HepG2 (cell line): ENCODE data around the gene ACOT8. TPM values are rescaled to one million over a fixed set of nuclear protein-coding genes. Genes with fewer than 3 reads are reported as not detected.

Experiments used
- HNF4A ChIP-seq: sonication (generic); formaldehyde crosslinking; IDR thresholded peaks from 2 replicates; pipeline ENCODE4 v1.4.0; 2020; ENCODE audit warnings: missing genetic modification reagents
- HOXA5 ChIP-seq: sonication (generic); formaldehyde crosslinking; IDR thresholded peaks from 2 replicates; pipeline ENCODE4 v1.4.0; 2020; ENCODE audit warnings: missing genetic modification reagents
- ISL2 ChIP-seq: sonication (generic); formaldehyde crosslinking; IDR thresholded peaks from 2 replicates; pipeline ENCODE4 v1.5.0; 2020; ENCODE audit warnings: missing genetic modification reagents
- JUN ChIP-seq: sonication (generic); formaldehyde crosslinking; IDR thresholded peaks from 2 replicates; pipeline ENCODE4 v1.4.0; 2020; ENCODE audit warnings: mild to moderate bottlenecking, missing genetic modification reagents
- LCORL ChIP-seq, 2 experiments: fragments of 450-650 bp in 1 of 2; sonication (generic) in 1 of 2; formaldehyde crosslinking in 1 of 2; IDR thresholded peaks; 2 replicates each; pipeline versions ENCODE4 v1.5.0 to v1.6.1; 2017 to 2020; ENCODE audit warnings: antibody characterized with exemption in 1 of 2, missing genetic modification reagents in 1 of 2
- LRRFIP1 ChIP-seq: sonication (generic); formaldehyde crosslinking; conservative IDR thresholded peaks from 2 replicates; pipeline ENCODE4 v1.4.0; 2020; ENCODE audit warnings: missing genetic modification reagents
- MBD4 ChIP-seq: IDR thresholded peaks from 2 replicates; pipeline ENCODE4 v1.6.1; 2012; ENCODE audit warnings: low read length, inconsistent platforms, borderline replicate concordance
- MED13 ChIP-seq: sonication (generic); formaldehyde crosslinking; IDR thresholded peaks from 2 replicates; pipeline ENCODE4 v1.5.0; 2020; ENCODE audit warnings: missing genetic modification reagents
- NONO ChIP-seq, 2 experiments: fragments of 450-650 bp in 1 of 2; sonication (generic) in 1 of 2; formaldehyde crosslinking in 1 of 2; IDR thresholded peaks in 1 of 2; conservative IDR thresholded peaks in 1 of 2; 2 replicates each; pipeline versions ENCODE4 v1.6.1 to v1.8.0; 2017 to 2022; ENCODE audit warnings: mild to moderate bottlenecking in 1 of 2, missing genetic modification reagents in 1 of 2, moderate library complexity in 1 of 2
- NR2F1 ChIP-seq, 2 experiments: fragments of 450-650 bp in 1 of 2; formaldehyde crosslinking in 1 of 2; IDR thresholded peaks; 2 replicates each; pipeline versions ENCODE4 v1.5.0 to v1.6.1; 2016 to 2020; ENCODE audit warnings: mild to moderate bottlenecking in 1 of 2, missing compliant biosample characterization in 1 of 2, missing genetic modification reagents in 1 of 2, moderate library complexity in 1 of 2
- POLR2A ChIP-seq, 2 experiments: IDR thresholded peaks; 2 replicates each; pipeline ENCODE4 v1.6.1; 2011; ENCODE audit warnings: low read depth in 2 of 2, low read length in 2 of 2, mild to moderate bottlenecking in 1 of 2, moderate library complexity in 1 of 2; ENCODE audit not compliant: insufficient read depth in 1 of 2
- PPARG ChIP-seq: conservative IDR thresholded peaks from 2 replicates; pipeline ENCODE4 v1.6.1; 2016; ENCODE audit warnings: missing biosample characterization, missing genetic modification reagents
- RAD21 ChIP-seq: fragments of 450-650 bp; formaldehyde crosslinking; IDR thresholded peaks from 2 replicates; pipeline ENCODE4 v1.5.0; 2020; ENCODE audit warnings: mild to moderate bottlenecking
- RAD51 ChIP-seq: fragments of 450-650 bp; IDR thresholded peaks from 2 replicates; pipeline ENCODE4 v1.6.1; 2016; ENCODE audit warnings: borderline replicate concordance
- RBAK ChIP-seq: sonication (generic); formaldehyde crosslinking; IDR thresholded peaks from 2 replicates; pipeline ENCODE4 v1.5.1; 2020; ENCODE audit warnings: mild to moderate bottlenecking, missing genetic modification reagents
- U2AF1 ChIP-seq: fragments of 200-400 bp; formaldehyde crosslinking; optimal IDR thresholded peaks from 2 replicates; pipeline ENCODE3; 2017; ENCODE audit warnings: mild to moderate bottlenecking, low read depth, low read length
- ZHX1 ChIP-seq: sonication (generic); formaldehyde crosslinking; IDR thresholded peaks from 2 replicates; pipeline ENCODE4 v1.8.1; 2022; ENCODE audit warnings: low read depth, mild to moderate bottlenecking, missing genetic modification reagents
- ZNF543 ChIP-seq: sonication (generic); formaldehyde crosslinking; IDR thresholded peaks from 2 replicates; pipeline ENCODE4 v1.4.0; 2020; ENCODE audit warnings: mild to moderate bottlenecking, missing genetic modification reagents
- ZNF549 ChIP-seq: sonication (generic); formaldehyde crosslinking; IDR thresholded peaks from 2 replicates; pipeline ENCODE4 v1.5.0; 2020; ENCODE audit warnings: missing genetic modification reagents
- ZNF552 ChIP-seq: sonication (generic); formaldehyde crosslinking; IDR thresholded peaks from 2 replicates; pipeline ENCODE4 v1.9.0; 2022; ENCODE audit warnings: missing genetic modification reagents, mild to moderate bottlenecking, borderline replicate concordance
- ZNF747 ChIP-seq: sonication (generic); formaldehyde crosslinking; IDR thresholded peaks from 2 replicates; pipeline ENCODE4 v1.8.1; 2023; ENCODE audit warnings: missing genetic modification reagents, mild to moderate bottlenecking, borderline replicate concordance
- ZSCAN5A ChIP-seq: sonication (generic); formaldehyde crosslinking; IDR thresholded peaks from 2 replicates; pipeline ENCODE4 v1.8.0; 2022; ENCODE audit warnings: mild to moderate bottlenecking, missing genetic modification reagents, borderline replicate concordance
- polyA plus RNA-seq, 8 experiments: library from polyadenylated mRNA; depleted of rRNA in 3 of 8; stranded (reverse) in 7 of 8; unstranded in 1 of 8; fragments of >200 nt; fragmentation: Illumina TruSeq in 4 of 8; extraction: Trizol in 4 of 8; gene quantifications; 2 replicates each; pipeline versions ENCODE4 v1.2.1 to v1.2.3, GENCODE V29; 2011 to 2016; ENCODE audit warnings: low read depth in 4 of 8, missing spikeins in 1 of 8, mixed read lengths in 1 of 8; ENCODE audit not compliant: insufficient read depth in 1 of 8
- total RNA-seq, 5 experiments: library from RNA; depleted of rRNA; stranded (reverse); fragments of >200 nt; fragmentation: Illumina TruSeq; extraction: Trizol; gene quantifications; 2 replicates each; pipeline ENCODE4 v1.2.3, GENCODE V29; 2016; ENCODE audit warnings: low read depth in 1 of 5
- TF ChIP-seq, protein P1 (sequence below): sonication (generic); formaldehyde crosslinking; IDR thresholded peaks from 2 replicates; pipeline ENCODE4 v1.4.0; 2020; ENCODE audit warnings: missing genetic modification reagents

The ACOT8 gene
- total and polyA plus RNA-seq, 2 of the 13 experiments (the other 11 are each of a cell fraction or from before 2014, with no cell fraction given): 31.4 to 45.5 TPM

GRCh38 chr20:45827030-45827652, 30.1 kb downstream of the ACOT8 start, which contains the start of gene TNNC2 (continued):
- TF ChIP-seq ZHX1 (CRISPR knock-in tag) (0 out of 2 replicates have a peak, but pooled peaks have one; percentile 51), HNF4A (CRISPR knock-in tag) (peak; percentile 84), NONO (IDR thresholded peaks at IDR 0.05) (no peak), NONO (CRISPR knock-in tag; conservative IDR thresholded peaks at IDR 0.05) (no peak), U2AF1 (no peak), MED13 (no peak), ZNF747 (no peak), LRRFIP1 (no peak), ZNF549 (CRISPR knock-in tag) (no peak), ZNF552 (CRISPR knock-in tag) (no peak), ISL2 (CRISPR knock-in tag) (no peak), JUN (CRISPR knock-in tag) (no peak), NR2F1 (CRISPR knock-in tag; IDR thresholded peaks at IDR 0.05) (0 out of 4 replicates have a peak, but pooled peaks of 1 of the 2 experiments have one; percentile 40), HOXA5 (CRISPR knock-in tag) (no peak), POLR2A (IDR thresholded peaks at IDR 0.05; ENCODE audit: insufficient read depth in 1 of 2, low read depth in 2 of 2, low read length in 2 of 2) (no peak), PPARG (no peak), RBAK (CRISPR knock-in tag) (no peak), ZNF543 (CRISPR knock-in tag) (no peak), RAD21 (peak; percentile 1; the same call in 1 of the 2 replicates), ZSCAN5A (CRISPR knock-in tag) (no peak), MBD4 (no peak), LCORL (IDR thresholded peaks at IDR 0.05) (no peak), LCORL (CRISPR knock-in tag; IDR thresholded peaks at IDR 0.05) (peak; percentile 32; the same call in 1 of the 2 replicates), RAD51 (no peak)
- TF ChIP-seq, protein P1, sequence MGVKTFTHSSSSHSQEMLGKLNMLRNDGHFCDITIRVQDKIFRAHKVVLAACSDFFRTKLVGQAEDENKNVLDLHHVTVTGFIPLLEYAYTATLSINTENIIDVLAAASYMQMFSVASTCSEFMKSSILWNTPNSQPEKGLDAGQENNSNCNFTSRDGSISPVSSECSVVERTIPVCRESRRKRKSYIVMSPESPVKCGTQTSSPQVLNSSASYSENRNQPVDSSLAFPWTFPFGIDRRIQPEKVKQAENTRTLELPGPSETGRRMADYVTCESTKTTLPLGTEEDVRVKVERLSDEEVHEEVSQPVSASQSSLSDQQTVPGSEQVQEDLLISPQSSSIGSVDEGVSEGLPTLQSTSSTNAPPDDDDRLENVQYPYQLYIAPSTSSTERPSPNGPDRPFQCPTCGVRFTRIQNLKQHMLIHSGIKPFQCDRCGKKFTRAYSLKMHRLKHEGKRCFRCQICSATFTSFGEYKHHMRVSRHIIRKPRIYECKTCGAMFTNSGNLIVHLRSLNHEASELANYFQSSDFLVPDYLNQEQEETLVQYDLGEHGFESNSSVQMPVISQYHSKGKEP: no peak
